OCI-LY7 (cell line): Measurements from ENCODE around the gene BHLHA15. TPM values are rescaled to one million over a fixed set of nuclear protein-coding genes. Genes with fewer than 3 reads are reported as not detected.
A peak's percentile ranks its signal among the peaks of the same experiment; 100 is the strongest.
"Not testable (repeated sequence)": the region's sequence is repeated elsewhere in the genome, so short reads cannot be mapped to it uniquely, and the experiment has no call there.

ENCODE experiments used
- BruUV-seq: library from RNA; stranded (reverse); fragments of 400-500 nt; replicated peaks from 2 replicates; lab custom pipeline; 2021; lab: Mats Ljungman, UMichigan
- CTCF ChIA-PET: fragments of 300-600 bp; sonication (Branson Sonifier 250); formaldehyde crosslinking; loops from one replicate; lab custom pipeline; 2022; ENCODE audit warnings: antibody characterized with exemption; ENCODE audit not compliant: unreplicated experiment; lab: Charles Lee
- POLR2A ChIA-PET: fragments of 300-600 bp; sonication (Branson Sonifier 250); formaldehyde crosslinking; loops from one replicate; lab custom pipeline; 2022; ENCODE audit warnings: antibody characterized with exemption; lab: Charles Lee
- DNase-seq: peaks from one replicate; pipeline ENCODE4 v3.0.0-alpha.2; 2015; ENCODE audit warnings: low spot score
- H2AFZ ChIP-seq: fragments of 200-600 bp; sonication (generic), shearing (Covaris generic); 2 replicates; pipeline ENCODE4 v1.6.1; 2014; ENCODE audit warnings: mild to moderate bottlenecking, antibody characterized with exemption, low read length, moderate library complexity
- H3K27ac ChIP-seq: fragments of 200-600 bp; sonication (generic); 2 replicates; pipeline ENCODE4 v1.5.1; 2014; ENCODE audit warnings: mixed run types, low read depth, mild to moderate bottlenecking, moderate library complexity, low read length, inconsistent platforms; ENCODE audit not compliant: poor library complexity, severe bottlenecking
- H3K36me3 ChIP-seq: fragments of 200-600 bp; sonication (generic); 2 replicates; pipeline ENCODE4 v1.6.1; 2014; ENCODE audit warnings: mild to moderate bottlenecking, antibody characterized with exemption, low read length, moderate library complexity, mixed read lengths; ENCODE audit not compliant: insufficient read depth
- H3K4me1 ChIP-seq: fragments of 200-600 bp; sonication (generic); 2 replicates; pipeline ENCODE4 v1.5.1; 2014; ENCODE audit warnings: mild to moderate bottlenecking, low read length; ENCODE audit not compliant: insufficient read depth, poor library complexity, severe bottlenecking
- H3K4me2 ChIP-seq: fragments of 200-600 bp; sonication (generic); 2 replicates; pipeline ENCODE4 v1.6.1; 2014; ENCODE audit warnings: mild to moderate bottlenecking, low read length
- H3K4me3 ChIP-seq: fragments of 200-600 bp; sonication (generic); 2 replicates; pipeline ENCODE4 v1.5.1; 2014; ENCODE audit warnings: mild to moderate bottlenecking, low read depth, low read length; ENCODE audit not compliant: poor library complexity, severe bottlenecking
- H3K79me2 ChIP-seq: fragments of 200-600 bp; sonication (generic); 2 replicates; pipeline ENCODE4 v1.6.1; 2016; ENCODE audit warnings: low read depth, mild to moderate bottlenecking, low read length, moderate library complexity, mixed read lengths; ENCODE audit not compliant: insufficient read depth
- H3K9me2 ChIP-seq: fragments of 200-600 bp; sonication (generic); 2 replicates; pipeline ENCODE4 v1.6.1; 2016; ENCODE audit warnings: mild to moderate bottlenecking, low read length, mixed read lengths; ENCODE audit not compliant: insufficient read depth
- H3K9me3 ChIP-seq: fragments of 200-600 bp; sonication (generic); 2 replicates; pipeline ENCODE4 v1.6.1; 2014; ENCODE audit warnings: mild to moderate bottlenecking, mixed run types, low read length, mixed read lengths
- H4K20me1 ChIP-seq: fragments of 200-600 bp; sonication (generic); 2 replicates; pipeline ENCODE4 v1.6.1; 2014; ENCODE audit warnings: mild to moderate bottlenecking, antibody characterized with exemption, low read length, moderate library complexity, mixed read lengths; ENCODE audit not compliant: insufficient read depth
- CTCF ChIP-seq: fragments of 200-600 bp; sonication (generic); conservative IDR thresholded peaks from 2 replicates; pipeline ENCODE4 v1.5.1; 2014; ENCODE audit warnings: mild to moderate bottlenecking, antibody characterized with exemption, low read length, moderate library complexity, mixed read lengths
- EZH2phosphoT487 ChIP-seq: fragments of 200-600 bp; sonication (generic); IDR thresholded peaks from 2 replicates; pipeline ENCODE4 v1.6.1; 2018; ENCODE audit warnings: low read depth, borderline replicate concordance, mild to moderate bottlenecking, mixed run types, antibody characterized with exemption, low read length, moderate library complexity, mixed read lengths
- intact Hi-C: fragments of 100-400 bp; cut with micrococcal nuclease; formaldehyde crosslinking; loops from one replicate; pipeline ENCODE4 v1.10.0; 2022; ENCODE audit not compliant: unreplicated experiment
- total RNA-seq, 2 experiments: library from RNA; depleted of rRNA in 1 of 2; stranded (reverse); fragments of >200 nt in 1 of 2; shearing (Covaris generic) in 1 of 2; gene quantifications; 2 replicates each; pipeline ENCODE4 v1.2.3, GENCODE V29; 2014 to 2022

The BHLHA15 gene
- total RNA-seq, 2 experiments from 2014 or later, result 0.69 to 4.3 TPM

GRCh38 chr7:98217623-98218582 is 6.7 kb downstream of the BHLHA15 start:
- Histone ChIP-seq H3K9me2 (no peaks in the 10 kb centered on the region), H3K4me1 (peaks cover 24% of the 10 kb centered on the region), H3K36me3 (peaks cover 8% of the 10 kb centered on the region; the same call in 1 of the 2 replicates), H3K4me2 (peak overlapping the region; percentile 5; the same call in 1 of the 2 replicates), H3K27ac (no peak overlapping the region), H3K4me3 (no peak overlapping the region), H4K20me1 (no peaks in the 10 kb centered on the region), H3K79me2 (no peaks in the 10 kb centered on the region), H2AFZ (no peak overlapping the region), H3K9me3 (no peaks in the 10 kb centered on the region)
- no peak for TF ChIP-seq CTCF
- no peak for TF ChIP-seq EZH2phosphoT487
- no TSS peak for BruUV-seq
- intact Hi-C loops, result no loop called here
- CTCF ChIA-PET, result no interaction called here
- POLR2A ChIA-PET, result no interaction called here
- peak; percentile 49 for DNase-seq

GRCh38 chr7:98219382-98219781 is 8.1 kb downstream of the BHLHA15 start:
- CTCF ChIA-PET, H3K79me2 ChIP-seq, POLR2A ChIA-PET, H3K4me3 ChIP-seq, H3K9me2 ChIP-seq, BruUV-seq, H4K20me1 ChIP-seq, H3K9me3 ChIP-seq, DNase-seq, H3K36me3 ChIP-seq, H2AFZ ChIP-seq, H3K27ac ChIP-seq: not testable (repeated sequence)
- Histone ChIP-seq H3K4me2 (peak overlapping the region; percentile 47), H3K4me1 (peaks cover 24% of the 10 kb centered on the region)
- intact Hi-C loops, result loop anchor here (1.0 kb wide), 1 partner anchor 17 kb away; no protein-coding TSS in a partner anchor

GRCh38 chr7:98221611-98222532 is 10.6 kb downstream of the BHLHA15 start:
- Histone ChIP-seq H3K36me3 (peaks cover 8% of the 10 kb centered on the region; the same call in 1 of the 2 replicates), H3K9me3 (no peaks in the 10 kb centered on the region), H3K27ac (no peak overlapping the region), H3K9me2 (no peaks in the 10 kb centered on the region), H3K4me2 (no peak overlapping the region), H2AFZ (no peak overlapping the region), H3K79me2 (no peaks in the 10 kb centered on the region), H4K20me1 (no peaks in the 10 kb centered on the region), H3K4me1 (peaks cover 24% of the 10 kb centered on the region), H3K4me3 (no peak overlapping the region)
- POLR2A ChIA-PET, result interaction anchor here (0.6 kb wide), 1 partner anchor 349 kb away, joined by 3 read pairs; no protein-coding TSS in a partner anchor
- no peak for DNase-seq
- no TSS peak for BruUV-seq
- no peak for TF ChIP-seq EZH2phosphoT487
- TF ChIP-seq CTCF, result no peak
- CTCF ChIA-PET, result no interaction called here
- intact Hi-C loops, result no loop called here
